Esophagus muscularis mucosa (tissue), 4 donors: Measurements from ENCODE around the gene RFNG. TPM values are rescaled to one million over a fixed set of nuclear protein-coding genes. Genes with fewer than 3 reads are reported as not detected.

Experiments used
- DNase-seq: peaks from one replicate; pipeline ENCODE4 v3.0.0-alpha.2; 2017; ENCODE audit errors: extremely low spot score
- H3K27ac ChIP-seq, 4 donors: fragments of 200-600 bp; sonication (generic); replicated peaks in 1 of 4; 1 replicate in 3 of 4; 2 replicates in 1 of 4; pipeline ENCODE4 v1.5.1; 2016 to 2019; ENCODE audit warnings: mild to moderate bottlenecking in 1 of 4
- H3K27me3 ChIP-seq, 4 donors: fragments of 200-600 bp; sonication (generic); one replicate each; pipeline versions ENCODE4 v1.5.1 to v1.6.0; 2016 to 2019
- H3K36me3 ChIP-seq, 4 donors: fragments of 200-600 bp; sonication (generic); one replicate each; pipeline ENCODE4 v1.5.1; 2016 to 2019
- H3K4me1 ChIP-seq, 4 donors: fragments of 200-600 bp; sonication (generic); one replicate each; pipeline ENCODE4 v1.5.1; 2016 to 2019
- H3K4me3 ChIP-seq, 4 donors: fragments of 200-600 bp; sonication (generic); 1 replicate in 2 of 4; 2 replicates in 2 of 4; pipeline ENCODE4 v1.5.1; 2016 to 2019; ENCODE audit warnings: mild to moderate bottlenecking in 4 of 4, moderate library complexity in 1 of 4
- H3K9me3 ChIP-seq, 4 donors: fragments of 200-600 bp; sonication (generic); 1 replicate in 3 of 4; 2 replicates in 1 of 4; pipeline ENCODE4 v1.5.1; 2016 to 2019
- CTCF ChIP-seq, 3 experiments: fragments of 200-600 bp in 2 of 3; fragments of 450-650 bp in 1 of 3; sonication (generic) in 2 of 3; IDR thresholded peaks; one replicate each; pipeline ENCODE4 v1.5.1; 2017 to 2019; ENCODE audit warnings: antibody characterized with exemption in 3 of 3, mild to moderate bottlenecking in 2 of 3, moderate library complexity in 1 of 3
- EP300 ChIP-seq: sonication (generic); formaldehyde crosslinking; IDR thresholded peaks from one replicate; pipeline ENCODE4 v1.6.1; 2017; ENCODE audit warnings: antibody characterized with exemption
- POLR2A ChIP-seq: fragments of 450-650 bp; IDR thresholded peaks from one replicate; pipeline ENCODE4 v1.6.1; 2017; ENCODE audit warnings: antibody characterized with exemption, moderate library complexity, mild to moderate bottlenecking, low read depth
- POLR2AphosphoS5 ChIP-seq, 2 donors: sonication (generic); formaldehyde crosslinking; IDR thresholded peaks; one replicate each; pipeline ENCODE4 v1.6.1; 2017; ENCODE audit warnings: antibody characterized with exemption in 2 of 2
- WGBS: methylation state at CpG from one replicate; pipeline ENCODE4 v1.1.5; 2018; 5-methylcytosine and 5-hydroxymethylcytosine counted together
- intact Hi-C: fragments of 100-400 bp; cut with DNase I; formaldehyde crosslinking; loops from one replicate; pipeline ENCODE4 v1.15.1; 2023
- total RNA-seq, 4 donors: library from RNA; depleted of rRNA; stranded (reverse); fragments of >200 nt; gene quantifications; one replicate each; pipeline versions ENCODE4 v1.1.0 to v1.2.1, GENCODE V29; 2016

The RFNG gene
- total RNA-seq, 4 donors from 2014 or later: 32.4 to 54.8 (median 42.5) TPM

- H3K4me1 ChIP-seq: peaks cover 17 to 27% (median 24%) of the 10 kb centered on the region in 4 donors
- no peak overlapping the region for H3K27ac ChIP-seq
- H3K27me3 ChIP-seq: peaks cover 0 to 18% (median 6%) of the 10 kb centered on the region in 4 donors
- no peaks in the 10 kb centered on the region for H3K9me3 ChIP-seq
- H3K4me3 ChIP-seq: peak overlapping the region; percentile 53 to 60 (median 58)
- TF ChIP-seq POLR2AphosphoS5 (IDR thresholded peaks at IDR 0.05) (no peak), EP300 (no peak), CTCF (IDR thresholded peaks at IDR 0.05) (no peak), POLR2A (no peak)
- DNase-seq: no peak
- H3K36me3 ChIP-seq: peaks cover 0 to 30% (median 17%) of the 10 kb centered on the region in 4 donors
- WGBS: 80% methylated on average over 9 of the region's 31 CpGs
- intact Hi-C loops: loop anchor here (2.0 to 5.0 kb wide), 2 partner anchors 67 to 125 kb away; partner anchors contain the start of gene FASN
Observed at GRCh38 chr17:82029990-82030469, 21.6 kb downstream of the RFNG start.

DNA sequence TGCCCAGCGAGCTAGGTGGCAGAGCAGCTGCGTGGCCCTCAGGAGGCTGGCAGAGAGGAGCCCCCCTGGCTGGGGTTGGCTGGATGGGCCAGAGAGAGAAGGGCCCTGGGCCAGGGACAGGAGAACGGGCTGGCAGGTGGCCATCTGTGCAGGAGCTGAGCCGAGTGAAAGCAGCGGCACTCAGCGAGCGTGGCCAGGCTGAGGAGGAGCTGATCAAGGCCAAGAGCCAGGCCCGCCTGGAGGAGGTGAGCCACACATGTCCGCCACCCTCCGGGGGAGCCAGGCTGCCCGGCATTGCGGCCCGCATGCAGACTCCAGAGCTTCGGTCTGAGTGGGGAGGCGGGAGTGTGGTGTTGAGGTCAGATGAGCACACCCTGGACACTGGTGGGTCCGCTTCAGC is 22.2 kb downstream of the RFNG start:
- Histone ChIP-seq H3K36me3 (peaks cover 0 to 30% (median 16%) of the 10 kb centered on the region in 4 donors), H3K9me3 (no peaks in the 10 kb centered on the region), H3K27ac (no peak overlapping the region), H3K4me1 (peaks cover 17 to 33% (median 27%) of the 10 kb centered on the region in 4 donors), H3K27me3 (peaks cover 0 to 18% (median 6%) of the 10 kb centered on the region in 4 donors), H3K4me3 (no peak overlapping the region)
- WGBS: 85% methylated on average over 9 of the region's 16 CpGs
- TF ChIP-seq CTCF (IDR thresholded peaks at IDR 0.05) (no peak), EP300 (no peak), POLR2AphosphoS5 (IDR thresholded peaks at IDR 0.05) (no peak), POLR2A (no peak)
- no peak for DNase-seq
- intact Hi-C loops: no loop called here

- Histone ChIP-seq H3K9me3 (no peaks in the 10 kb centered on the region), H3K4me1 (peaks cover 20 to 38% (median 31%) of the 10 kb centered on the region in 4 donors), H3K27me3 (peaks cover 0 to 18% (median 6%) of the 10 kb centered on the region in 4 donors), H3K27ac (no peak overlapping the region), H3K4me3 (no peak overlapping the region), H3K36me3 (peaks cover 0 to 30% (median 16%) of the 10 kb centered on the region in 4 donors)
- TF ChIP-seq POLR2AphosphoS5 (IDR thresholded peaks at IDR 0.05) (no peak), CTCF (IDR thresholded peaks at IDR 0.05) (no peak), EP300 (no peak), POLR2A (no peak)
- no CpG with 5 or more reads among the region's 9 CpGs for WGBS
- DNase-seq: no peak
- intact Hi-C loops: no loop called here
Observed at GRCh38 chr17:82028966-82029365, 22.6 kb downstream of the RFNG start.

GRCh38 chr17:82028246-82028645 is 23.4 kb downstream of the RFNG start:
- intact Hi-C loops: no loop called here

More at GRCh38 chr17:82028246-82028645, 23.4 kb downstream of the RFNG start:
- H3K36me3 ChIP-seq: peaks cover 0 to 30% (median 16%) of the 10 kb centered on the region in 4 donors
- WGBS: 97% methylated on average over 8 of the region's 13 CpGs
- H3K9me3 ChIP-seq: no peaks in the 10 kb centered on the region
- DNase-seq: no peak
- no peak overlapping the region for H3K27ac ChIP-seq
- no peak overlapping the region for H3K4me3 ChIP-seq
- peaks cover 0 to 18% (median 6%) of the 10 kb centered on the region in 4 donors for H3K27me3 ChIP-seq
- H3K4me1 ChIP-seq: peaks cover 27 to 45% (median 37%) of the 10 kb centered on the region in 4 donors
- TF ChIP-seq EP300 (no peak), POLR2A (no peak), POLR2AphosphoS5 (IDR thresholded peaks at IDR 0.05) (no peak), CTCF (IDR thresholded peaks at IDR 0.05) (no peak)
